ENCODE measurements around the gene PRDX4. TPM values are rescaled to one million over a fixed set of nuclear protein-coding genes. Genes with fewer than 3 reads are reported as not detected.
A peak's percentile ranks its signal among the peaks of the same experiment; 100 is the strongest.

PRDX4 gene
- total and polyA plus RNA-seq, 2 experiments from 2014 or later: 353 to 402 TPM

- TF ChIP-seq, protein P1, sequence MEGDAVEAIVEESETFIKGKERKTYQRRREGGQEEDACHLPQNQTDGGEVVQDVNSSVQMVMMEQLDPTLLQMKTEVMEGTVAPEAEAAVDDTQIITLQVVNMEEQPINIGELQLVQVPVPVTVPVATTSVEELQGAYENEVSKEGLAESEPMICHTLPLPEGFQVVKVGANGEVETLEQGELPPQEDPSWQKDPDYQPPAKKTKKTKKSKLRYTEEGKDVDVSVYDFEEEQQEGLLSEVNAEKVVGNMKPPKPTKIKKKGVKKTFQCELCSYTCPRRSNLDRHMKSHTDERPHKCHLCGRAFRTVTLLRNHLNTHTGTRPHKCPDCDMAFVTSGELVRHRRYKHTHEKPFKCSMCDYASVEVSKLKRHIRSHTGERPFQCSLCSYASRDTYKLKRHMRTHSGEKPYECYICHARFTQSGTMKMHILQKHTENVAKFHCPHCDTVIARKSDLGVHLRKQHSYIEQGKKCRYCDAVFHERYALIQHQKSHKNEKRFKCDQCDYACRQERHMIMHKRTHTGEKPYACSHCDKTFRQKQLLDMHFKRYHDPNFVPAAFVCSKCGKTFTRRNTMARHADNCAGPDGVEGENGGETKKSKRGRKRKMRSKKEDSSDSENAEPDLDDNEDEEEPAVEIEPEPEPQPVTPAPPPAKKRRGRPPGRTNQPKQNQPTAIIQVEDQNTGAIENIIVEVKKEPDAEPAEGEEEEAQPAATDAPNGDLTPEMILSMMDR (IDR thresholded peaks at IDR 0.05; ENCODE audit: low read depth, low read length): no peak
- Histone ChIP-seq H3K4me3 (no peak overlapping the region), H3K27ac (no peak overlapping the region), H3K4me1 (ENCODE audit: low read depth) (no peaks in the 10 kb centered on the region), H3K27me3 (no peaks in the 10 kb centered on the region), H3K36me3 (no peaks in the 10 kb centered on the region), H3K9me3 (ENCODE audit: low read depth) (no peaks in the 10 kb centered on the region)
- DNase-seq (ENCODE audit: low read depth in 1 of 2, low spot score in 1 of 2): no peak
Measured at GRCh38 chrX:23631136-23631535, 36.2 kb upstream of the PRDX4 start.

DNA sequence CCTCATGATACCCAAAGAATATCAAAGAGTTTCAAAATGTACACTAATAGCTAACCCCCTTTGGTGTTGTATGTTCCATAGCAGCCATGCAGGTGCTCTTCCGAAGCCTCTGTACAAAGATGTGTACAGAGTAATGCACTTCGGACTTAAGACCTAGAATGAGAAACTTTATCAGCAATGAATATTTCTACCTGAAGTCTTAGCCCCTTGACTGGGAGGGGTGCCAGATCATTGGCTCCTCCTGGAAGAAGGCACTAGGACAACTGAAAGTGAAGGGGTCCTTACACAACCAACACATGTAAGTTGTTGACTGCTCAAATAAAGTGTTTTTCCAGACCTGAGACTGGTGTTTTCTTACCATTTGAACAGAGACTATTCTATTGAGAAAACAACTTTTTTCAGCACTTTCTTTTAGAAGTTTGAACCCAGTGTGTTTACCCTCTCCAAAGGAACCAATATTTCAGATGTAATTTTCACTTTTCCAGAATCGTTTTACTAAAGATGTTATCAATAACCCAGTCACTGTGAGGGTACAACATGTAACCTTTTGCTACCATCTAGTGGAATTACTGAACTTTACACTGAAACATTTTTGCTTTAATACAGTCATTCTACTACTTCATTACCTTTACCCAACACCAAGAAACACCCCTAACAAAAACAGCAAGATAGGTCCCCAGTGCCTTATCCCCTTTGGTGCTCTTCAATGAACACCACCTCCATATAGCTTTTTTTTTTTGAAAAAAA, 33.3 kb upstream of the PRDX4 start:
- Histone ChIP-seq H3K36me3 (no peaks in the 10 kb centered on the region), H3K4me1 (ENCODE audit: low read depth) (no peaks in the 10 kb centered on the region), H3K27ac (no peak overlapping the region), H3K27me3 (no peaks in the 10 kb centered on the region), H3K9me3 (ENCODE audit: low read depth) (no peaks in the 10 kb centered on the region), H3K4me3 (no peak overlapping the region)
- DNase-seq (ENCODE audit: low read depth in 1 of 2, low spot score in 1 of 2): no peak
- TF ChIP-seq, protein P1 (IDR thresholded peaks at IDR 0.05; ENCODE audit: low read depth, low read length): peak; percentile 7

DNA sequence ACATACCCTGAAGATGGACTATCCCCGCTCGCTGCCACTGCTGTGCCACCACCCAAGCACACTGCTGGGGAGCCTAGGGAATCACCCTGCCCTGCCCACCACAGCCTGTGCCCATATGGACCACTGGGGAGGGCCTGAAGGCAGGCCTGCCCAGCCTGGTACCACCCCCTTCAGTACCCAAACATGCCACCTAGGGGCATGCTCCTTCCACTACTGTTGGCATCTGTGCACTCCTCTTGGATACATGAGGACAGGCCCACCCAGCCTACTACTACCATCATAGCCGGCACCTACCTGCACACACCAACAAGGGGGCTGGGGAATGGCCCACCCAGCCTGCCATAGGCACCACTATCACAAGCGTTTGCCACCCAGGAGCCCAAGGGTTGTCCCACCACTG, 30.1 kb upstream of the PRDX4 start:
- H3K27ac ChIP-seq: no peak overlapping the region
- no peaks in the 10 kb centered on the region for H3K9me3 ChIP-seq (ENCODE audit: low read depth)
- no peaks in the 10 kb centered on the region for H3K4me1 ChIP-seq (ENCODE audit: low read depth)
- no peak overlapping the region for H3K4me3 ChIP-seq
- no peaks in the 10 kb centered on the region for H3K36me3 ChIP-seq
- TF ChIP-seq, protein P1 (IDR thresholded peaks at IDR 0.05; ENCODE audit: low read depth, low read length): no peak
- no peaks in the 10 kb centered on the region for H3K27me3 ChIP-seq
- DNase-seq (ENCODE audit: low read depth in 1 of 2, low spot score in 1 of 2): no peak

DNA sequence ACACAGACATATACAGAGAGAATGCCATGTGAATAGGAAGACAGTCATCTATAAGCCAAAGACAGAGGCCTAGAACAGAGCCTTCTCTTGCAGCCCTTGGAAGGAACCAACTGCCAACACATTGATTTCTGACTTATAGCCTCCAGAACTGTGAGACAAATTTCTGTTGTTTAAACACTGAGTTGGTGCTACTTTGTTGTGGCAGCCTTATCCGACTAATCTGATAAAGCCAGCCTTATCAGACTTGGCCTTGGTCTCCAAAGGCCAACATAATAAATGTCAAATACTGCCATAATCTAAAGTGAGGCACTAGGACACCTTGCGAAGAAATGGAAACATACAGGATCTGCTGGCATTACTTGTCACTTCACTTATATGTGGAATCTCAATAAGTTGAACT, 24.3 kb upstream of the PRDX4 start:
- Histone ChIP-seq H3K27me3 (no peaks in the 10 kb centered on the region), H3K27ac (no peak overlapping the region), H3K9me3 (ENCODE audit: low read depth) (no peaks in the 10 kb centered on the region), H3K4me1 (ENCODE audit: low read depth) (no peaks in the 10 kb centered on the region), H3K36me3 (no peaks in the 10 kb centered on the region), H3K4me3 (no peak overlapping the region)
- TF ChIP-seq, protein P1 (IDR thresholded peaks at IDR 0.05; ENCODE audit: low read depth, low read length): no peak
- no peak for DNase-seq (ENCODE audit: low read depth in 1 of 2, low spot score in 1 of 2)

GRCh38 chrX:23644744-23645143, 22.5 kb upstream of the PRDX4 start:
- TF ChIP-seq, protein P1 (IDR thresholded peaks at IDR 0.05; ENCODE audit: low read depth, low read length): no peak
- DNase-seq (ENCODE audit: low read depth in 1 of 2, low spot score in 1 of 2): no peak
- no peaks in the 10 kb centered on the region for H3K27me3 ChIP-seq

More at GRCh38 chrX:23644744-23645143, 22.5 kb upstream of the PRDX4 start:
- H3K4me3 ChIP-seq: no peak overlapping the region
- H3K27ac ChIP-seq: no peak overlapping the region
- H3K9me3 ChIP-seq (ENCODE audit: low read depth): no peaks in the 10 kb centered on the region
- H3K4me1 ChIP-seq (ENCODE audit: low read depth): no peaks in the 10 kb centered on the region
- H3K36me3 ChIP-seq: no peaks in the 10 kb centered on the region
